ENCODE data around the gene ADAMTS2.

Gene ADAMTS2

DNA sequence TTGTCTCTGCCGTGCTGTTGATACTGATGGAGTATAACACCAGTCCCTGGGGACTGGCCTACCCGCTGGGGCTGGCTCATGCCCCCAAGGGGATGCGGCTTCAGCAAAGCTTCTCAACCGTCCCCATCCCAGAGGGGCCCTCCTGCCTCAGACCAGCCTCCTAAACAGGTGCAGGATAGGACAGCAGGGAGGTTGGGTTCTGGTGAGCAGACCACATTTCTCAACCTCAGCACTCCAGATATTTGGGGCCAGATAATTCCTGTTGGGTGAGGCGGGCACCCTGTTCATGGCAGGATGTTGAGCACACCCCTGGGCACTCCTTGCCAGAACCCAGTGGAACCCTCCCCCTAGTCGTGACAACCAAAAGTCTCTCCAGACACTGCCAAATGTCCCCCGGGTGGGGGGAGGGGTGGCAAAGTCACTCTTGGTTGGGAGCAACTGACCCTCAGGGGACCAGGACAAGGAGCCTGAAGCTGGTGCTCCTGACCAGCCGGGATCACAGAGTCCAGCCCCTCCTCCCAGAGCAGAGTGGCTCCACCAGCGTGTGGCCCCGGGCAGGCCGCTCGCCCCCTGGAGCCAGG is 177.3 kb downstream of the ADAMTS2 start:
- DNase-seq: no peak

DNA sequence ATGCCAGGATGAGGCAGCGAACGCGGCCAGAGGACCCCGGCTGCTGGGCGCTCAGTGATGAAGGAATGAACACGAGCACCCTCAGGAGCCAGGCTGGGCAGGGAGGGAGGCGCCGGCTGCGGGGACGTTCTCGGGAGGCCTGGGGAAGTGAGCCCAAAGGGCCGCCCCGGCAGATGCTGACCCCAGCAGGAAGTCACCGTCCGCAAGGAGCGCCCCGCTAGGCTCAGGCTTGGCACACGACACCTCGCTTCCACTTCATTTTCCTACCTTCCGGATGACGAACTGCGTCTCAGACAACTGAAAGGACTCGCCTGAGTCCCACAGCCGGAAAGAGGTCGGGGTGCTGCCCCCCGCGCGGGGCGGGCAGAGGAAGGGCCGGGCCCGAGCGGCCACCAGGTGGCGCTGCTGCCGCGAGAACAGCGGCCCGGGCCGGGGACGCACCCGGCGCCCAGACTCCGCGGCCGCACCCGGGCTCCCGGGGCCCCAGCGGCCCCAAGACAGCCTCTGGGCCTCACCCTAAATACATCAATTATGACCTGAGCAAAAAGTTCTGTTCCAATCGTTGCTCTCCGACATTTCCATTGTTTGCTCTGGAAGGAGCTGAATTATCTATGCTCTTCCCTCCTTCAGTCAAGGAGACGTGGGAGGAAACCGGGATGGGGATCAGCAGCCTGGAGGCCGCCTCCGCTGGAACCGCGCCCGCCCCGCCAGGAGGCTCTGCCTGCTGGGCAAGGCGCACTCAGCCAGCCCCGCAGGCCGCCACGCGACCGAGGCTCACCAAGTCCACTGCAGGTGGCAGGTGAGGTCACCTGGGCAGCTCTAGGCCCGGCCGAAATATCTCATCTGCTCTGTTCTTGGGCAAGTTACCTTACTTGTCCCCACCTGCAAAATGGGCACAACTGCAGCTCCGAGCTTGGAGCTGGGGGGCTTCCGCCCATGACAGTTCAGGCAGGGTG is 178.1 kb downstream of the ADAMTS2 start:
- no peak for DNase-seq

DNA sequence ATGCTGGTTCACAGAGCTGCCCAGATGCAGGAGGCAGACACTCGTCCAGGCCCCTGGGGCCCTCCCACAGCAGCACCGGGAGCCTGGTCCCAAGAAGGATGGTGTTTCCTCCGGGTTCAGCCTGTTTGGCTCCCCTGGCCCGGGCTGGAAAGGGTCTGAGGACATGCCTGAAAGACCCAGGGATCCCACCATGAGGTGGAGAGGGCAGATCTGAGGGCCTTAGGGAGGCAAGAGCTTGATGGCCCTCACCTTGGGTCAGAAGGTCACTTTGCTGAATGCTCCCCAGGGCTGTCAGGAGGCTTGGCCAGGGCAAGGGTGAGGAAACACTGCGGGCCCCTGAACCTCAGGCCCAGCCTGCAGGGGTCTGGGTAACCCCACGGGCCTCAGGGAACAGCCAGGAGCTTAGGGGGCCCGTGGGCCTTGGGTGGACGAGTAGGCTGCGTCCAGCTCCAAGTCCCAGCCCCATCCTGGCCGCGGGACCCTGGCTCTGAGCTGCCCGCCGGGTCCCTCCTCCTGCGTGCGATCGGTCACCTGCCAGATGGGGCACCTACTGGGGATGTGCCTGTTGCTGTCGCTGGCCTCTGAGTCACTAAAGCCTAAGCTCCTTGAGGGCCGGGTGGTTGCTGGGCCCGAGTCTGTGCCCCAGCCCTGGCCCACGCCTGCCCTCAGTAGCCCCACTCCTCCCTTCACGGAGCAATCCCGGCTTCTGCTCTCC is 178.9 kb downstream of the ADAMTS2 start:
- no peak for DNase-seq

DNA sequence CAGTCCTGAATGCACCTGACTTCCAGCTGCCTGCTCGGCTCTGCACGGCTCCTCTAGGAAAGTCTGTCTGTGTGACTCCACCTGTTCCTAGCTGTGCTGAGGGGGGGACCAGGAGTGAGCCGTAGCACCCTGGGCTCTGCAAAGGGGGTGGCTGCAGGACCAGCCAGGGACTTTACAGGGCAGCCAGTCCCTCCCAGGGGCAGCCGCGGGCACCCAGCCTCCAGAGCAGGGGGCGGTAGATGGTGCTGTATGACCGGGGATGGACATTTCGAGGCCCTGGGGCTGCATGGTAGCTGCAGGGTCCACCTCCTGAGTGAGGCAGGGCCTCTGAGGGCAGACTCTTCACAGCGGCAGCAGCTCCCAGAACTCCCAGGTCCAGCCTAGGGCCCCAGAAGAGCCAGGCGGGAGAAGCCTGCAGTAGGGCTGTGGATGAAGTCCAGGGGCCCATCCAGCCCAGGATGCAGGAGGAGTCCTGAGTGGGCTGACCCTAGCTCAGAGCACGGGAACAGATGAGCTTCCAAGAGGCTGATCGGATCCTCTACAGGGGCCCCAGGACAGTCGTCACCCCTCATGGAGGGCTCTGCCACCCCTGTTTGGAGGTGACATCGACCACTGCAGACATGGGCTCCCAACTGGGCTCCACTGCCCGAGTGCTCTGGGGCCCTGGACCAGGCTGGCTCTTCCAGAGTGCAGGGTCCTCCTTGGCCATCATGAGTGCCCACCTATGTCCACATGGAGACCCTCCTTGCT is 179.7 kb downstream of the ADAMTS2 start:
- DNase-seq: no peak

DNA sequence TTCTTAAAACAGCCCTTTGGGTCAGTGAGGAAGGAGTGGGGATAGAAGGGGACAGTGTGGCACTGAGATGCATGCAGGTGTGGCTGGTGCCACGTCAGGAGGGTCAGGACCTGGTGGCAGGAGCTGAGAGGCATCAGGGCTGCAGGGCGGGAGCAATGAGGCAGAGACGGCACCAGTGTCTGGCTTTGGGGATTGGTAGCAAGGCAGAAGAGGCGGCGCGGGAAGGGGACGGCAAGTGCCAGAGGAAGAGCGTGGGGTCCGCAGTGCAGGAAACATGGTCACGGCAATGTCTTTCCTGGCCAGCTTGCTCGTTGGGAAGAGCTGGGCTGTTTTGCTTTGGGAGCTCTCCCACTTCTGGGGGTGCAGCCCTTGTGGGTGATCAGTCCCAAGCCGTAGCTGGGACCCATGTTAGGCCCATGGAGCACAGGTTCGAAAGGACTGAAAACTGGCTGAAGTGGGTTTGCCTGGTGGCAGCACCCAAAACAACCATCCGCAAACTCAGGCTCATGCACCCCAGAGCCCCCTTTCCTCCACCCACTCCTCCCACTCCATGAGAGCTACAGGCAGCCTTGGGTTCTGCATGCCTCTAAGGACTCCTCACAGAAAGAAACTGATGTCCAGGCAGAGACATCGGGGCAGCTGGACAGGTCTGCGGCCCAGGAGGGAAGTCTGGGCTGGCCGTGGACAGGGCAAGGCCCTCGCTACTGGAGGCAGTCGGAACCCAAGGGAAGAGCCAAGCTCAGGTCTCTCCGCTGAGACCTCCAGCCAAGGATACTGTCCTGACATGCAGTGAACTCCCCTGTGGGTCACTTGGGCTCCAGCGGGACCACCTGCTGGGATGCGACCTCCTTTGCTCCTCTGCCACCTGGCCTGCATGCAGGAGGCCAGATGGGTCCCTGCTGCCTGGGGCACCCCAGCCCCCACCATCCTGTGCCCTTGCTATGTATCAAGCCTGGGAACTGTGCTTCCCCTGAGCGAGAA is 180.6 kb downstream of the ADAMTS2 start:
- DNase-seq: no peak

DNA sequence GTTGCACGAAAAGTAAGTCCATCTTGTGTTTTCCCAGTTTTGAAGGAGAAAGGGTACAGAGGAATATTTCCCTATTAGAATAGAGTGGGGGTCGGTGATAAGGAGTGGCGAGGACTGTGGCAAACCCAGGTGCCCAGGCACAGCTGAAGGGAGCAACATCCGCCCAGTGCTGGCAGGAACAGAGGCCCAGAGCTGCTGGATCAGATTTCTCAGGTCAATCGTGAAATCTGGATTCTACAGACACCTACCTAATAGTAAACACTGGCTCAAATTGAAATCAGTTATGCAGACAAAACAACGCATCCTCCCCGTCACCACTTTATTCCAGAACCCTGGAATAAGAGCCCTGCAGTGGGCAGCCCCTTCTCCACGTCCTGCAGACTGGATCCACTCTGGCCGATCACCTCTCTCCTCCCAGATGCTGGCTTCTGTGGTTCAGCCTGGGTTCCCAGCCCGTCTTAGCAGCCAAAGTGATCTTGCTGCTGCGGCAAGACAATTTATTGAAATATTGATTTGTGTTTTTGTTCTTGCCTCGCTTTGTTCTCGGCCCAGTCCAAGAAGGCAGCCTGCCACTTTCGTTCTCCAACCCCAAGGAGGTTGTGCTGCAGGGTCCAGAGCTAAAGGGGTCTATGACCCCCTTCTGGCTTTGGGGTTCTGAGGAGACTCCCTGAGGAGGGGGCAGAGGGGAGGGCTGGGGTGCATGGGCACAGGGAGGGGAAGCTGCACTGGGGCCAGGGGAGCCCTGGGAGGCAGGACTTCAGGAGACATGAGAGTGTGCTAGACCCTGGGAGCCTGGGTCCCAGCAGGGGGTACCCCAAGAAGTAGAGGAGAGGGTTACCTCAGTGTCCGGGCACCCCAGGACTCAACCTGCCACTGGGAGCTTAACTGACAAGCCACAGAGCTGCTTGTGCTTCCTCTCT is 181.8 kb downstream of the ADAMTS2 start:
- DNase-seq: no peak

DNA sequence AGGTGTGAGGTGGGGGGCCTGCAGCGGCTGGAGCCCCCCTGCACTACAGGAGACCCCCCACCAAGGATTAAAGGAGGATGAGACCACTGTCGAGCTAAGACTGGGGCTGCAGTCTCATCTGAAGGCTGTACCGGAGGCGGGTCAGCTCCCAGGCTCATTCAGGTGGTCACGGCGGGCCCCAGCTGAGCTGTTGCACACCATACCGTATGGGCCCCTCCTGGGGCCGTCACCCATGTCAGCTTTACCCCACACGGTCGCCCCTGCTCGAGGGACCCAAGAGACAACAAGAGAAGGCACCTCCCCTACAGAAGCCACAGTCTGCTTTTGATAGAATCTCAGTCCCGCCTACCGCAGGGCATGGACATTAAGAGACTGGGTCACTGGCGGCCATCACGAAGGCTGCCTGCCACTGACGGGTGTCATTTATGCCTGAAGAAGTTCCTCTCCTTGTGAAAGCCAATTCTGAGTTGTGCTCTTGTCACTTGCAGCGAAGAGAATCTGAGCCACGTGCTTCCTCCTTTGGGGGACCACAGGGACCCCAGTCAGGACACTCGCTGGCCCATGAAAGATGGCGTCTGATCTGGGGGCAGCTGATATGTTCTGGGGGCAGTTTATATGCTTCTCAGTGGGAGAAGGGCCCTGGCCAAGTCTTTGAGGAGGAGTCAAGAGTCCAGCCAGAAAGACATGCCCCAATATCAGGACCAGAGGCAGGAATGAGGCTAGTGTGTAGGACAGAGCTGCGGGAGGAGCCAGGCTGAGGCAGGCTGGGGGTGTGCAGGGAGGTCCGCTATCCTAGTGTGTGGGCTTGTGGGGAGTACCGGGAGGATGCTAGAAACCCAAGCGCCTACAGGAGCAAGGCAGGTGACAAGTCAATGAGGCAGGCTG is 182.7 kb downstream of the ADAMTS2 start:
- no peak for DNase-seq

DNA sequence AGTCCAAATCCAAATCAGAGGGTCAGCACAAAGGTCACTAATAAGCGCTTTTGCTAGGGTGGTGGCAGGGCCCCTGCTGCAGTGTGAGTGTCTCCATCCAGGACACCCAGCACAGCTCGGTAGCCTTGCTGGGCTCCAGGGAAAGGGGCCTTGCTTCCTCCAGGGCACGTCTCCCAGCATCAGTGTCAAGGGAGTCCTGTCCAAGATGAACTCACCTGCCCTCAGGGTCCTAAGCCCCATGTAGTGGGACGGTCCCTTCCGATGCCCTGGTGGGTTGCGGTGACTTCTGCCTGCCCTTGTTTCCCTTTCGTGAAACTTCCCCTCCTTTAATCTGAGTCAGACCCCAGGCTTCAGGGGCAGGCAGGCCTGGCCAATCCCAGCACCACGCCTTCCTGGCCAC is 183.4 kb downstream of the ADAMTS2 start:
- no peak for DNase-seq

DNA sequence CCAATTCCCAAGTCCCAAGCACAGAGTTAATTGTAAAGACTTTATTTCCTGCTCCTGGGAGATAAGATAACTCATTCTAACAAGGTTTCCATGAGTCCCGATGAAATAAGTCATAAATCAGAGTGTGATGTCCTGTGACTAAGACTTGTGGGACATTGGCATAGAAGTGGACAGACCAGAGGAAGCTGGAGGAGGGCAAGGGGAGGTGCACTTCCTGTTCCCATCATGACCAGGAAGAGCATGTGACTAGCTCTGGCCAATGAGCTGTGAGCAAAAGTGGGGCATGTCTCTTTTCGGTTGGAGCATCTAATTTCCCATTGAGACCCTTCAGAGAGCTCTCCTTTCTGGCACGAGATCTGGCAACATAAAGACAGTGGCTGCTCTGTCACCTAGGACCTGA is 184.7 kb downstream of the ADAMTS2 start:
- DNase-seq: no peak

DNA sequence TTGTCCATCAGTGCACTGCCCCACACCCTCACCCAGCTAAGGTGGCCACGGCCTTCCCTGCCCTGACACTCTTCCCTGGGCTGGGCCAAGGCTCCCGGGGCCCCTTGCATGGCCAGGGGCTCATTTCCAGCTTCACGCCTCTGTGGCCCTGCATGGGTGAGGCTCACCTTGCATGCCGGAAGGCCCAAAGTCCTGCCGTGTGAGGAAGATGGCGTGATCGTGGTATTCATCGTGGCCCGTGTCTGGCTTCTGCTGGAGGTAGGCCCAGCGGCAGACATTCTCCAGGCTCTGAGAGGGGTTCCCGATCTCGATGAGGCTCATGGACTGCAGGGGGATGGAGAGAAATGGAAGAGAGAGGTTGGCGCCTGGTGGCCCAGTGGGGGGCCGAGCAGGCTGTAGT is 186.7 kb downstream of the ADAMTS2 start:
- no peak for DNase-seq

DNA sequence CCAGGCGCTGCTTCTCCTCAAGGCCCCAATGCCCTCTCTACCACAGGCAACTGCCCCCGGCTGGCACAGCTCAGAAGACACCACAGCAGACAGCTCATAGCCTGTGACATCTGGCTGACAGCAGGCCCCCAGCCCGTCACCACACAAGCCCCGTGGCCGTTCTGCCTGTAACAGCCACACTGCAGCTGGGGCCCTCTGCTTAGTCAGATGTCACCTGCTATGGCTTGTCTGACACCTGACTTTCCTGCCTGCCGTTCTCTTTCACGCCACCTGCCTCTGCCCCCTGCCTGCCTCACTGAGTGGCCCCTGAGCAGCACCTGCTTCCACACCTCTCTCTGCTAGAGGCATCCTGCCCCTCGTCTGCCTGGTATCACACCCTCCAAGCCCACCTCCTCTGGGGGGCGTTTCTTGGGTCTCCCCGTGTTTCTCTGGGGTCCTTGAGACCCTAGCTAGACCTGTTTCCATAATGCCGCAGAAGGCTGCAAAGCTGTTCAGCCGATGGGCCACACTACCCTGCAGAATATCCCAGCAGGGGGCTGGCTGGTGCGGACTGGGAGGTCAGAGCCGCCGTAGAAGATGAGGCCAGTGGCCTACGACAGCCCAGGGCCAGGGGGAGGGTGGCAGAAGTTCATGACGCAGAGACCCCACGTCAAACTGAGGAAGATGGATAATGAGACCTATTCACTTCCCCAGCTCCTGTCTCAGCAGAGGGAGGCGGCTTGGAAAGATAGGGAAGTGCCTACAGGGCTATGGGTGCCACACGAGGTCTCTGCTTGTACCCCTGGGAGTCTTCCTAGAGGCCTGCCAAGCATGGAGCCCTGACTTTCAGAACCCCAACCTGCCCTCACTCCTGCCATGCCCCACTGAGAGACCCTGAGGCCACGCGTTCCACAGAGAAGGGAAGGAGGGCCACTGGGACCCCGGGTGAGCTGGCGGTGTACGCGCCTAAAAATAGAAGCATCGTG is 190.0 kb downstream of the ADAMTS2 start:
- no peak for DNase-seq

DNA sequence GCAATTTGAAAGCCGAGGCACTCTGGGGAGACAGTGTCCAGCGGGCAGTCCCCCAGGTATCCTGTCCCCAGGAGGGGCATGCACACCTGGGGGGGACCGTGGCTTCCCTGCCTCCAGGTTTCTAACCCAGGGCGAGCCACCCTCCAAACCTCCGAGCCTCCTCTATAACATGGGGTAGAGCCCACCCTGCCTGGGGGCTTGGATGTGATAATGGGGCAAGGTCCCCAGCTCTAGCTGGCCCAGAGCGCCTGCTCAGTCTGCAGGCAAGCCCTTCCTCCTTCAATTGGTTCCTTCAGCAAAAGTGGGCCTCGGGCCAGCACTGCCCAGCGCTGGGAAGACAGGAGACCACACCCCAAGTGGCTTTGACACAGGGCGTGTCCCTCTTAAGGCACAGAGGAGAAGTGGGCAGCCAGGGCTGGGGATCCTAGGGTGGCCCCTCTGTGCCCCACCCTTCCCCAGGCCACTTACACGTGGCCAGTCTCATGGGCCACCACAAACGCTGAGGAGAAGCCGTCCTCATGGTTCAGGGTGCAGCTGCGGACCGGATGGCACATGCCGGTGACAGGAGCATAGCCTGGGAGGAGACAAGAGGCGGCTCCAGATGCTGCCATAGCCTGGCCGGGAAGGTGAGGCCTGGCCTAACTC is 190.8 kb downstream of the ADAMTS2 start:
- DNase-seq: no peak

DNA sequence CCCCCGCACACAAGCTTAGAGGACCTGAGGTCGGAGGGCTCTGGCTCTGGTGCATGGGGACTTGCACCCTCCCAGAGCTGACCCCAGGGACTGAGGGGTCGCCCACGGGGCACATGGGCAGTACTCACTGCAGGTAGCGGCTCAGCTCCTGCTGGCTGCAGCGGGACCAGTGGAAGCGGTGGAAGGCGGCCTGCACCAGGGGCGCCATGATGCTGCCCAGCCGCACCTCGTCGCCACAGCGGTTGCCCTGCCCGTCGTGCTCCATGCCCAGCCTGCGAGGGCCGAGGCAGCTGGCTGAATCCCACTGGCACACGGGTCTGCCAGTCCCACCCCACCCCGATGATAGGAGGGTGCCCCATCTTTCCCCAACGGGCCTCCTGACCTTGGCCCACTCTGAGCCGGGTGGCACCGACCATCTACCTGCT is 191.3 kb downstream of the ADAMTS2 start:
- no peak for DNase-seq

DNA sequence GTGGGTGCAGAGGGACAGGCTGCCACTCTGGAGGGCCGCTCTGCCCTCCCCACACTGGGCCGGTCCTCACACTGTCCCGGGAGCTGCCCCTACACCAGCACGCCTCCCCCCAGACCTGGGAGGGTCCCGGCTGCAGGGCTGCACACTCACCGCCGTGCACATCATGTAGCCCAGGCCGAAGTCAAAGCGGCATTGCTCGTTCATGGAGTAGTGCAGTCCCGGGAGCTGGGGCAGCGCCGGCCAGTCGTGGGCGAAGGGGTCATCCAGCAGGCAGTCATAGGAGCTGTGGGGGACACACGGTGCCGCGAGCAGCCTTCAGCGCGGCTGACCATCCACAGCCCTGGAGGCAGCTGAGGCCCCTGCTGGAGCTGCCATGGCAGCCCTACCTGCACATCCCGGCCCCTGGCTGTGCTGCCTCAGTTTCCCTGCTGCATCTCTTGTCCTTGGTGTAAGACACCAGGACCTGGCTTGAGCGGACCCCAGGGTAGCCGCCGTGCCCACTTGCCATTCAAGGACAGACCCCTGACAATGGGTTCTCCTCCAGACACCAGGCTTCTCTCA is 191.8 kb downstream of the ADAMTS2 start:
- no peak for DNase-seq

DNA sequence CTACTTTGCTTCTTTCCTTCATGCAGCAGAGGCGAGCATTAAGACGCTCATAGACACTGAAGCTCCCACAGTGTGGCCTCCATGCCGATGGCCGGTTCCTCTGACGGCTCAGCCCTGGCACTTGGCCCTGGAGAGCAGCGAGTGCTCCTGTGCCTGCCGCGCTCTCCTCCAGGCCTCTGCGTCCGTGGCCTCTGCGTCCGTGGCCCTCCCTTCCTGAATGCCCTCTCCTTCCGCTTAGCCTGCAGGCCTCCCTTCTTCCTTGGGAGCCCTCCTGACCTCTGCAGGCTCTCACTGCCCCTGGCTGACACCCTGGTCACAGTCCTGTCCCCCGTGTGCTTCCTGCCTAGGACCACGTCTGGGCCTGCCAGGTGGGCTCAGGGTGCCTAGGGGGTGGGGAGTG is 192.3 kb downstream of the ADAMTS2 start:
- DNase-seq: no peak

DNA sequence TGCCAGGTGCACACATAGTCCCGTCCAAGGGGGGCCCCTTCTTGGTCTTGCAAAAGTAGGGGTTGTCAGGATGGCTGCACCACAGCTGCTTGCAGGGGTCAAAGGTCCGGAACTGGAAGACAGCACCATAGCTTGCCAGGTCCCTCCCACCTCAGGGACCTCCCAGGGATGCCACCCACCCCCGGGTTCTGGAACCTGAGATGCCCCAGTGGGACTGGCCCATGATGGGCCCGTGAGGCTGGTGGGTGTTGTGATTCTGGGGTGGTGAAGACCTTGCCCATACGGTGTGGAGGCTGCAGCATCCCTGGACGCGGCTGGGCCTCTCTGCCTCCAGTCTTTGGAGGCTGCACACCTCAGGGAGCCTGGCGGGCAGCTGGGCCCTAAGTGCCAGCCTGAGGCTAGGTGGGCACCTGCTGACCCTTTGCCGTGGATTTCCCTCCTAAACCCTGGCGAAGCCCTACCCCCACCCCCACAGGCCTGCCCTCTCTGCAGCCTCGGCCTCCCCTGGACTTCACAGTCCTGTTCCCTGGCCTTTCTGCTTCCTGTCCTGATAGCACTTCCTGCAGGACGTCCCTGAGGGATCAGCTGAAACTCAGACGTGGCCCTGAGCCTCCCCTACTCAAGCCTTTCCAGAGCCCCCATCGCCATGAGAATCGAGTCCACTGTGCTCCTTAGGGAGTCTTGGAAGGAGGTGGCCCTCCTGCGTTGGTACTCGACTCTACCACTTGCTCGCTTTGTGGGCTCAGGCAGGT is 192.9 kb downstream of the ADAMTS2 start:
- no peak for DNase-seq

All from GOT3 (cell line).